ENCODE results near the gene FBXO22. TPM values are rescaled to one million over a fixed set of nuclear protein-coding genes. Genes with fewer than 3 reads are reported as not detected.
"Not testable (repeated sequence)": the region's sequence is repeated elsewhere in the genome, so short reads cannot be mapped to it uniquely, and the experiment has no call there.

Gene FBXO22
- total and polyA plus RNA-seq, 2 of the 8 experiments (the other 6 are each of a cell fraction or from before 2014, with no cell fraction given) = 33.2 to 67.3 TPM

DNA sequence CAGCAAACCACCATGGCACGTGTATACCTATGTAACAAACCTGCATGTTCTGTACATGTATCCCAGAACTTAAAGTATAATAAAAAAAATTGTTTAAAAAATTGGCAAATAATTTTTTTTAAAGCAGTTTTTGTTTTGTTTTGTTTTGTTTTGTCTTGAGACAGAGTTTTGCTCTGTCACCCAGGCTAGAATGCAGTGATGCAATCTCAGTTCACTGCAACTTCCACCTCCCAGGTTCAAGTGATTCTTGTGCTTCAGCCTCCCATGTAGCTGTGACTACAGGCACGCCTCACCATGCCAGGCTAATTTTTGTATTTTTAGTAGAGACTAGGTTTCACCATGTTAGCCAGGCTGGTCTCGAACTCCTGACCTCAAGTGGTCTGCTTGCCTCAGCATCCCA, 81.0 kb downstream of the FBXO22 start:
- not testable (repeated sequence) for H3K9me3 ChIP-seq (ENCODE audit: insufficient read depth in 2 of 2, low read depth in 1 of 2, low read length in 1 of 2)

More for the DNA sequence above, 81.0 kb downstream of the FBXO22 start:
- H3K36me3 ChIP-seq (ENCODE audit: control insufficient read depth in 2 of 4, insufficient read depth in 4 of 4, low read length in 3 of 4); H2BK15ac ChIP-seq (ENCODE audit: low read length); H2BK5ac ChIP-seq (ENCODE audit: low read depth, low read length); POLR2A ChIA-PET (ENCODE audit: partially characterized antibody); H3K23ac ChIP-seq (ENCODE audit: insufficient read length); CTCF ChIA-PET (ENCODE audit: partially characterized antibody); H2AFZ ChIP-seq (ENCODE audit: low read length); H4K91ac ChIP-seq (replicated peaks; ENCODE audit: insufficient read length, low read length); DNase-seq (ENCODE audit: low read depth in 1 of 2, low spot score in 2 of 2); H3K4me3 ChIP-seq (ENCODE audit: extremely low read depth in 1 of 4, insufficient read depth in 2 of 4, low read depth in 3 of 4, low read length in 4 of 4); H4K5ac ChIP-seq (ENCODE audit: insufficient read length, low read depth, low read length); H3K4me1 ChIP-seq (replicated peaks in 1 of 4; ENCODE audit: control insufficient read depth in 3 of 4, insufficient read depth in 4 of 4, low read length in 3 of 4); H3K79me1 ChIP-seq (ENCODE audit: low read depth, low read length); H3K23me2 ChIP-seq (ENCODE audit: low read depth, low read length); H3K27me3 ChIP-seq (replicated peaks in 1 of 4; ENCODE audit: control insufficient read depth in 3 of 4, extremely low read depth in 1 of 4, insufficient read depth in 3 of 4, low read length in 3 of 4); H3K4ac ChIP-seq (replicated peaks; ENCODE audit: insufficient read length, low read depth, low read length); H3K18ac ChIP-seq (ENCODE audit: extremely low read depth, low read length); H2BK120ac ChIP-seq (replicated peaks; ENCODE audit: low read depth, low read length); H3K14ac ChIP-seq (ENCODE audit: insufficient read length); H4K8ac ChIP-seq (ENCODE audit: extremely low read depth, insufficient read depth, low read length); H3K27ac ChIP-seq (ENCODE audit: low read depth, low read length); H3K79me2 ChIP-seq (ENCODE audit: control insufficient read depth in 1 of 2, insufficient read depth in 2 of 2, low read length in 2 of 2); H3K4me2 ChIP-seq (ENCODE audit: insufficient read depth in 1 of 2, low read depth in 2 of 2, low read length in 2 of 2); H2BK20ac ChIP-seq (ENCODE audit: low read length); H3K56ac ChIP-seq (replicated peaks; ENCODE audit: insufficient read length, low read depth, low read length); H2AK5ac ChIP-seq (ENCODE audit: low read depth, low read length); H3K9ac ChIP-seq (replicated peaks in 1 of 4; ENCODE audit: extremely low read depth in 1 of 4, low read depth in 3 of 4, low read length in 3 of 4); H2BK12ac ChIP-seq (ENCODE audit: low read depth, low read length); FAIRE-seq; H4K20me1 ChIP-seq (replicated peaks in 1 of 2; ENCODE audit: control insufficient read depth in 1 of 2, insufficient read depth in 2 of 2, low read length in 2 of 2): not testable (repeated sequence)
- 88% methylated on average over 3 of the region's 3 CpGs; no CpG with 5 or more reads in 1 of the 2 experiments for WGBS, 2 experiments (ENCODE audit: extremely low coverage in 1 of 2, insufficient coverage in 1 of 2, insufficient read length in 1 of 2, insufficient replicate concordance in 2 of 2, low coverage in 1 of 2, low lambda C conversion rate in 2 of 2, missing lambda C conversion rate in 1 of 2)
